Right ventricle myocardium inferior (tissue), 1 donor: ENCODE results near the gene MMD. TPM values are rescaled to one million over a fixed set of nuclear protein-coding genes. Genes with fewer than 3 reads are reported as not detected.

Experiments used
- ATAC-seq: fragments of 200-7000 bp; cut with Tn5 transposase; one replicate; pipeline ENCODE4 v1.9.1; 2020; ENCODE audit warnings: mild to moderate bottlenecking, moderate library complexity
- DNase-seq: peaks from one replicate; pipeline ENCODE4 v3.0.0; 2021; ENCODE audit errors: missing footprints
- intact Hi-C: fragments of 100-400 bp; cut with DNase I; formaldehyde crosslinking; loops from one replicate; pipeline ENCODE4 v1.11.0; 2022
- total RNA-seq: library from RNA; stranded (reverse); fragmentation: NEBNext Ultra II Directional; extraction: Animal tissue kit (Norgen Biotek cat#: 25700); gene quantifications from one replicate; pipeline ENCODE4 v1.2.1, GENCODE V29; 2021
- donor health status: DM: no; HTN: yes; CAD: no; lungs with severe emphysema.

The MMD gene
- total RNA-seq, 1 donor from 2014 or later, result 15.1 TPM

DNA sequence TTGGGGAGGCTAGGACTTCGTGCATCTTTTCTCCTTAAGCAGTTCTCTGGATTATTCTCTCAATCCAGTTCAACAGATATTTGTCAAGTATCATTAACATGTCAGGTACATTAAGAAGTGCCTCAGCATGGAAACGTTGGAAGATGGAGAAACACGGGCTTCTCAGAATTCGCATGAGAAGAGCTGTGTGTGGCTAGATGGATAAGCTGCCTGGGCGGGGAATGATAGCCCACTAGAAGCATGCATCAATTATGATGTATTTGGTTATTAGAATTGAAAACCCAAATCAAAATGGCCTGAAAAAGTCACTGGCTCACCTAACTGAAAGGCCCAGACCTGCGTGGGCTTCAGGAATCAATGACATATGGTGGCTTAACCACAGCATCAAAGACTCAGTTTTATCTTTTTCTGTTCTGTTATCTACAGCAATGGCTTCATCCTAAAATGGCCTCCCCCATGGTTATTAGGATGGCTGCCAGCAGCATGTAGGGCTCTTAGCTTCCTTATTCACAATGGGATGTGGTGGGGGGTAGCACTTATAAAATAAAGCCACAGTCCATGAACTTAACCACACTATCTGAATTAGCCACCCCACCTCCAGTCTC is 43.9 kb downstream of the MMD start:
- ATAC-seq, result no peak
- intact Hi-C loops, result no loop called here
- no peak for DNase-seq

DNA sequence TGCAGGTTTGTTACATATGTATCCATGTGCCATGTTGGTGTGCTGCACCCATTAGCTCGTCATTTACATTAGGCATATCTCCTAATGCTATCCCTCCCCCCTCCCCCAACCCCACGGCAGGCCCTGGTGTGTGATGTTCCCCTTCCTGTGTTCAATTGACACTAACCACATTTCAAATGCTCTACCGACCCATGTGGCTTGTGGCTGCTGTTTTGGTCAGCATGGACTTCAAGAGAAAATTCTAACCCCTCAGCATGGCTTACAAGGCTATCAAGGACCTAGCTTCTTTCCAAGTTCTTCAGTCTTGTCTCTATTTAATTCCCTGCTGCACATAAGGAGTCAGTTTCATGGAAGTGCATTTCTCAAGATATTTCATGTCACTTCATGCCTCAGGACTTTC is 52.9 kb downstream of the MMD start:
- DNase-seq (no peak), ATAC-seq (no peak)
- intact Hi-C loops, result no loop called here

- intact Hi-C loops, result no loop called here
- DNase-seq (no peak), ATAC-seq (no peak)
Observed at GRCh38 chr17:55366020-55366481, 55.6 kb downstream of the MMD start.

- no peak for DNase-seq
- intact Hi-C loops, result no loop called here
Observed at GRCh38 chr17:55363033-55363432, 58.6 kb downstream of the MMD start.

DNA sequence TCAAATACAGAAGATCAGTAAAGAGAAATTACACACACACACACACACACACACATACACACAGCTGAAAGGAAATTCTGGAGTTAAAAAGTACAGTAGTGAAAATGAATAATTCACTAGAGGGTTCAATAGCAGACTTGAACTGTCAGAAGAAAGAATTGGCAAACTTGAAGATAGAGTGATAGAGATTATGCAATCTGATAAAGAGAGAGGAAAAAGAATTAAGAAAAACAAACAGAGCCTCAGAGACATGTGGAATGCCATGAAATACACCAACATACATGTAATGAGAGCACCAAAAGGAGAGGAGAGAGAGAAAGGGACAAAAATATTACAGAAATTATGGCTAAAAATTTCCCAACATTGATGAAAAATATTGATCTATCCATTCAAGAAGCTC is 60.7 kb downstream of the MMD start:
- intact Hi-C loops, result no loop called here
- ATAC-seq (no peak), DNase-seq (no peak)

More at GRCh38 chr17:55363033-55363432, 58.6 kb downstream of the MMD start:
- no peak for ATAC-seq

GRCh38 chr17:55356434-55357328 is 65.0 kb downstream of the MMD start:
- no peak for DNase-seq
- intact Hi-C loops, result no loop called here
- peak; percentile 81 for ATAC-seq

GRCh38 chr17:55354941-55355340 is 66.7 kb downstream of the MMD start:
- DNase-seq (no peak), ATAC-seq (no peak)
- intact Hi-C loops, result loop anchor here (5.0 kb wide), 1 partner anchor 162 kb away; no protein-coding TSS in a partner anchor

- ATAC-seq, result no peak
- intact Hi-C loops, result loop anchor here (5.0 kb wide), 1 partner anchor 163 kb away; no protein-coding TSS in a partner anchor
- no peak for DNase-seq
Observed at GRCh38 chr17:55354010-55354409, 67.6 kb downstream of the MMD start.

- DNase-seq, result no peak
- intact Hi-C loops, result loop anchor here (5.0 kb wide), 1 partner anchor 166 kb away; no protein-coding TSS in a partner anchor
- ATAC-seq, result no peak
Observed at GRCh38 chr17:55351226-55351625, 70.4 kb downstream of the MMD start.

DNA sequence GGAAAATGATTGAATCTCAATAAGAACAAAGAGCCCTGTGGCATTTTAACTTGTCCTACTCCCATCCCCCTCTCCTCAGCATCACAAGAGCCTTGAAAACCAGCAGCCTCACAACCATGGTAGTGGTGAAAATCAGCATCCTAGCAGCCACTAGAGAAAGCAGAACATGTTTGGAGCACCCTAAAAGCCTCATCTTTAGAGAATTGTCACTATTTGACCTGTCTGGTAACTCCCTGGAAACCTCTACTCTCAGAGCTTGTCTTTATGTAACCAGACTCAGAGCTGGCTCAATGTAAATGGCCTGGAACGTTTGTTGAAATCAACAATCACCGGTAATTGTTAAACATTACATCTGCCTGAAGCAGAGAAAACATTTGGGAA is 70.8 kb downstream of the MMD start:
- ATAC-seq, result no peak
- intact Hi-C loops, result loop anchor here (5.0 kb wide), 1 partner anchor 166 kb away; no protein-coding TSS in a partner anchor
- no peak for DNase-seq

DNA sequence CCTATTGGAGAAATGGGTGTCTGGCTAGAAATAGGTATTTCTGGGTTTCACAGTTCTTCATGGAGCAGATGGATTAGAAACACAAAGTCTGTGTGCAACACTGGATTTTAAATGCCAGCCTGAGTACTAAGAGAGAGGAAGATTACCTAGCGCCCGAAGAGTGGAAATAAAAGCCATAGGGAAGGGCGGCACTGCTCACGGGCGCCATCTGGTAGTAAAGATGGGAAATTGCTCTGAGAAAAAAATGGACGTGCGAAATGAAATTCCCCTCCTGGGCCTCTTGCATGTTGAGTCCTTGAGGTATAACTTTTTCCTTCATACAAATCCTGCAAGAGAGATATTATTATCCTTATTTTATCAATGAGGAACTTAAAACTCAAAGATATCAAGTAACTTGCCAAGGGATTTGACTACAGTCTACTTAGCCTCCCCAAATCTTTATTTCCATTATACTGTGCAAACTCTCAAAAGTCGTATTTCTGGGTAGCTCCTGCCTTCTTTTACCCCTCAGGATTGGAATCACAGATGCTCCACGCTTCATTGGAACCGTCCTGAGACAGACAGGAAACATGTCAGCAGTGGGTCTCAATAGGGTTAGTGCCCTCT is 72.8 kb downstream of the MMD start:
- intact Hi-C loops, result loop anchor here (2.0 to 10.0 kb wide), 6 partner anchors 54 to 356 kb away; partner anchors contain the start of gene HLF
- DNase-seq (peak; percentile 56), ATAC-seq (peak; percentile 80)

- no peak for DNase-seq
- no peak for ATAC-seq
- intact Hi-C loops, result loop anchor here (10.0 kb wide), 3 partner anchors 53 to 293 kb away; no protein-coding TSS in a partner anchor
Observed at GRCh38 chr17:55347341-55347740, 74.3 kb downstream of the MMD start.

GRCh38 chr17:55346658-55347057 is 75.0 kb downstream of the MMD start:
- intact Hi-C loops, result loop anchor here (10.0 kb wide), 3 partner anchors 52 to 292 kb away; no protein-coding TSS in a partner anchor
- no peak for DNase-seq

GRCh38 chr17:55345132-55345531 is 76.5 kb downstream of the MMD start:
- ATAC-seq, result no peak
- intact Hi-C loops, result loop anchor here (10.0 kb wide), 3 partner anchors 50 to 290 kb away; no protein-coding TSS in a partner anchor
- DNase-seq, result no peak

More at GRCh38 chr17:55346658-55347057, 75.0 kb downstream of the MMD start:
- no peak for ATAC-seq

- ATAC-seq (no peak), DNase-seq (no peak)
- intact Hi-C loops, result loop anchor here (10.0 kb wide), 3 partner anchors 50 to 290 kb away; no protein-coding TSS in a partner anchor
Observed at GRCh38 chr17:55344514-55344997, 77.1 kb downstream of the MMD start.

GRCh38 chr17:55343900-55344513 is 77.6 kb downstream of the MMD start:
- no peak for DNase-seq
- intact Hi-C loops, result loop anchor here (10.0 kb wide), 3 partner anchors 49 to 289 kb away; no protein-coding TSS in a partner anchor
- no peak for ATAC-seq

DNA sequence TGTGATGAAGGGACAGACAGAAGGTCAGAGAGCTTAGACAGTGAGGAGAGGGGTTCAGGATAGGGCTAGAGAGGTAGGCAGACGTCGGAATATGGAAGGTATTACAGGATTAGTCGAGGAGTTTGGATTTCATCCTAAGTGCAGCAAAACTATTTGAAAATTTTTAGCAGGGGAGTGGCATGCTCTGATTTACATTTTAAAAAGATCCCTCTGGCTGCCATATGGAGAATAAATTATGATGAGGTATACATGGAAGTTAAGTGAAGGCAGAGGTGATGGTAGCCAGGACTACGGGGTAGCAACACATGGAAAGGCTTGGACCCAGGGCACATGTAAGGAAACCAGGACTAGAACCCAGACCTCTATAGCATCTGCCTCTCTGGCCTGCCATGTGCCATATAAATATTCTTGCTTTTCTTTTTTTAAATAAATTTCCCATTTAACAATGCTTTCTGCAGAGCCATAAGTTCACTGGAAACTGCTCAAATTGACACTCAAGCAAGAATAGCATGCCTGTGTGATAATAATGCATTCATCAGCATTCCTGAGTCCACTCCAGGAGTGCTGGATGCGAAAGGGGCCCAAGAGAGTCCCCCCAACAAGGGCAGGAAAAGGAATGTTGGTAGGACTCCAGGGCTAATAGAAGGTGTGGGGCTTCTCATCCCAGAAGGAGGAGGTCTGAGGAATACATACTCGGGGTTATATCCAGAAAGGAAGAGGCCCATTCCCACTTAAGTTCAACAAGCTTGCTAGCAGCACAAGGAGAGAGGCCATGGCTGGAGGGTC is 78.6 kb downstream of the MMD start:
- no peak for DNase-seq
- intact Hi-C loops, result loop anchor here (10.0 kb wide), 3 partner anchors 48 to 288 kb away; no protein-coding TSS in a partner anchor
- ATAC-seq, result no peak
